CD1c-positive myeloid dendritic cell (primary cell): ENCODE data around the gene BPGM.

Experiments used
- DNase-seq: peaks from one replicate; pipeline ENCODE4 v3.0.0-alpha.2; 2016; ENCODE audit errors: extremely low spot score

Gene BPGM

DNA sequence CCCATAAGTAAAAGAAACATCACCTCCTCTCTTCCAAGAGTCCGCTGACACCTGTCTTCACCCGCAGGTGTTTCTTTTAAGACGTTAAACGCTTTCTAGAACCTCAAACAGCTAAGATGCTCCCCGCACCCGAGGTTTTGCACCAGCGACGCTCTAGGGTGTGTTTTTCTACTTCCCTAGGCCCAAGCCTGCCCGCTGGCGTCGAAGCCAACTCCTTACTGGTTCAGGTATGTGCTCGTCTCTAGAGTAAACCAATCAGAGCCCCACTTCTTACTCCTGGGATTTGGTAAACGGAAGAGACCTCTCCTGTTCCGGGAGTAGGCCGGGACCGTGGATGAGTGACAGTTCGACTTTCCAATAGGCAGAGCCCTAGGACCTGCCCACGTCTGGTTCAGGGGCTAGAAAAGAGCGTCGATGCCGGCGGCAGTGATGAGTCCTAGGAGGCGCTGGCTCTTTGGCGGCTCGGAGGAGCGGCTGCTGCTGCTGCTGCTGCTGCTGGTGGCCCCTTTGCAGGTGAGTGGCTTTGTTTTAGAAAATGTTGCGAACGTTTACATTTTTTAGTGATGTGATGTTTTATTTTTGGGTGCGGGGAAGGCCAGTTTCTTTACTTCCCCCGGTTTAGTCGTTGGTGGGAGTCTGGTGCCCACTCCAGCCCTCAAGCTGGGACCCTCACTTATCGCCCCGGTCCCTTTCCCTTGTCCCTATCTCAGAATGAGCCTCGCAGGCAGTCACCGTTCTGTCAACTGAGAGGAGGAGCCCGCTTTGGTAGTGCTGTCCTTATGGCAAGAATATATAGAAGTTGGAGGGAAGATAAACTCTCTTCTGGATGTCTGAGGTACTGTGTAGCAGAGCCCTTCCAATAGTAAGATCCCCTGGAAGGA is at the start of gene BPGM:
TSS of gene BPGM (plus strand) at position 429 of the 881 bp plus-strand sequence. CDS start 14,655 bp downstream, outside the sequence.
- DNase-seq: peak; percentile 100

DNA sequence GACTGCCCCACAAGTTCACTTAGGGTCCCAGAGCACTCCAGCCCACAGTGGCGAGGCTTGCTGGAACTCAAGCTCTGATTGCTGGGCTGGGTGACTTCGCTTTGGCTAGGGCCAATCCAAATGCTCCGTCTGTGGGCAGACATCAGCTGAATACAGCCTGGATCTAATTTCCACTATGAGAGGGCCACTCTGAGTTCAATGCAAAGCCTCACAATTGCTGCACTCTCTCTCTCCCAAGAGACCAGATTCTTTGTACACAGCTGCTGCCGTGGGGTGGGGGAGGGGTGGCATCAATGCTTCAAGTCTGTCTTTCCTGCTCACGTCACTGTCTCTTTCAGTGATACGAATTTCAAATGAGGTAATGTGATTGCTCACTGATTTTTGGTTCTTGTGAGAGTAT is 47.3 kb upstream of the BPGM start:
- no peak for DNase-seq

DNA sequence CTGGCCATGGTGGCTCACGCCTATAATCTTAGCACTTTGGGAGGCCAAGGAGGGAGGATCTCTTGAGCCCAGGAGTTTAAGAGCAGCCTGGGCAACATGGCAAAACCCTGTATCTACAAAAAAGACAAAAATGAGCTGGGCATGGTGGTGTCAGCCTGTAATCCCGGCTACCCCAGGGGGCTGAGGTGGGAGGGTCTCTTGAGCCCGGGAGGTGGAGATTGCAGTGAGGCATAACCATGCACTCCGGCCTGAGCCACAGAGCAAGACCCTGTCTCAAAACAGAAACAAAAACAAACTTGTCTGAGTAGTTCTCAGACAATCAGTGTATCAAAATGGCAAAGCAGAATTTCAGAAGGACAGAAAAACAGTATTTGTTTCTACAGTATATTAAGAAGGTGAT is 45.2 kb upstream of the BPGM start:
- no peak for DNase-seq

DNA sequence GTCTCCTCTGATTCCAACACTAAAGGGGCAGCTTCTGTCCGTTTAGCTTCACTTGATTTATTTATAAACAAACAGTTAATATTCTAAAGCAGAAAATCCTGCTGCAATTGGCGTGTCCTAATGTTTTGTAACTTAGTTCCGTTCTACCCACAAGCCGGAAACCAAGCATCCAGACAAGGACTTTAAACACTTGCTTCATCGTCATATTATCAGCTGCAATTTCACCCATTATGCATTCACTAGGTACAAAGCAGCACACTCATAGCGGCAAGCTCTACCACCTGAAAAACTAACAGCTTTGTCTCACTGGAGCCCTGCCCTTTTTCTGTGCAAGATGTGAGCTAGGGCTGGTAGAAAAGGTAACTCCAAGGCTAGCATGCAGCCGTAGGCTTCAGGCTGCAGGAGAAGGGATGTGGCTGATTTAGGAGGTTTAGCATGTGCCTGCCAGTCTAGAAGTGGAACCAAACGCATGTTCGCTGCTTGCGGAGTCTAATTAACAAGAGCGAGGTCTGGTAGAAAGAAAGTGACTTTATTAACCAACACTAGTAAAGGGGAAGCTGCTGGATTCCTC is 43.7 kb upstream of the BPGM start:
- peak; percentile 31 for DNase-seq

DNA sequence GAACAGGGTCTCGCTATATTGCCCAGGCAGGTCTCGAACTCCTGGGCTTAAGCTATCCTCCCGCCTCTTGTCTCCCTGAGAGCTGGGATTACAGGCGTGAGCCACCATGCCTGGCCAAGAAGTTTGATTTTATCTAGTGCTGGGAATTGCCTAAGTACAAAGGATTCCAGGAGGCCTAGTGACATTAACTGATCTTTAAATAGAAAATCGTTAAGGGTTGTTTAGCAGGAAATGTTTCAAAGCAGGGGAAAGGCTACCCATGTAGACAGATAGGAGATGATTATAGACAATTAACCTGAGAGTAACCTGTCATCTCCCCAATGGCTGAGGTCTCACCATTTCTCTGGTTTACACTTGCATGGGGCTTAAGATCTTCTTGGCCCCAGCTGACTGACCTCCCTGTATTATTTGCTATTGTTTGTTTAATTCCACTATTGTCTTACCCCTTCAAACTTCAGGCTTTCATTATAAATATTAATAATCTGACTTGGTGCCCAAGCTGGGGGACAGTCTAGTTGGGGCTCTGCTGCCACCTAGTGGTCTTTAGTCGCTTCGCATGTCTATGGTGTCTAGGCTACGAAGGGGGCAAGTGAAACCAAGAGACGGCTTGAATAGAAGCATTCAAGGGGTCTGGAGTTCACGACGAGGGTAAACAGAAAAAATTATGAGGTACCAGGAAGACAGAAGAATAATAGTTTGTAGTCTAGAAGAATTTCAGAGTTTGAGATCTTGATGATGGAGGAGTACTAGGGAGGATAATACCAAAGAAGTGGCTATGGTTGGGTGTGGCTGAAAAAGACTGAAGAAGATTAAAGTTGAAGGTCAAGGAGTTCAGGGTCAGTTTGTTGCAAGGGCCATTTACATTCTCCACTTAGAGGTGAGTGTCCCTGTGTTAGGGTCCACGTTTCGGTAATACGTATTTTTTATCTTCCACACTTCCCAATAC is 40.4 kb upstream of the BPGM start:
- peak; percentile 70 for DNase-seq

DNA sequence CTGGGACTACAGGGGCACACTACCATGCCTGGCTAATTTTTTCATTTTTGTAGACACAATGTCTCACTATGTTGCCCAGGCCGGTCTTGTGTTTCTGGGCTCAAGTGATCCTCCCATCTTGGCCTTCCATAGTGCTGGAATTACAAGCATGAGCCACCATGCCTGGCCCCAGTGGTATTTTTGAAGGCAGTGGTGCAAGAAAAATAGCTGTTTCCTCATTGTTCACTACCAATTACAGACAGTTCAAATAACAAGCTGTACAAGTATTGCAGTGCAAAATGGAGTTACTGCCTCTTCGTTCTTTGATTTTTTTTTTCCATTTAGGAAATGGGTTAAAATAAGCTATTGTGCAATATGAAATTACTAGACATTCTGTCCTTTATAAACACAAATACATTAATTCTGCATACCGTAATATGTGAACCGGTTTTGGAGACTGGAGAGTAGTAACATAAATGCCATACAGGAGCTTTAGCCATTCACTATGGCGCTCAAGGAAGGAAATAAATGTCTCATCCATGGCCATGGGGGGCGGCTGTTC is 35.0 kb upstream of the BPGM start:
- DNase-seq: no peak

DNA sequence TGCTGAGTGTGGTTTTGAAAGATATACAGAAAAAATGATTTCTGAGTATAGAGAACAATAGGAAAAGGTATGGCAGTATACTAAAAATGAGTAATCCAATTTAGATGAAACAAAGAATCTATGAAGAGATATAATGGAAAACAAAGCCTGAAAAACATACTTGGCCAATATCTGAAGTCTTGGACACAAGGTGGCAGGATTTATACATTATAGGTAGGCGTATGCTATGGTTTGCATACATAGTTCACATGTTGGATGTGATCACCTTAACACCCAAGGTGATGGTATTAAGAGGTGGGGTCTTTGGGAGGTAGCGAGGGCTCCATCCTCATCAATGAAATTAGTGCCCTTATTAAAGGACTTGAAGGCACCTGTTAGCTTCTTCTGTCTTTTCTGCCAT is 34.5 kb upstream of the BPGM start:
- no peak for DNase-seq

DNA sequence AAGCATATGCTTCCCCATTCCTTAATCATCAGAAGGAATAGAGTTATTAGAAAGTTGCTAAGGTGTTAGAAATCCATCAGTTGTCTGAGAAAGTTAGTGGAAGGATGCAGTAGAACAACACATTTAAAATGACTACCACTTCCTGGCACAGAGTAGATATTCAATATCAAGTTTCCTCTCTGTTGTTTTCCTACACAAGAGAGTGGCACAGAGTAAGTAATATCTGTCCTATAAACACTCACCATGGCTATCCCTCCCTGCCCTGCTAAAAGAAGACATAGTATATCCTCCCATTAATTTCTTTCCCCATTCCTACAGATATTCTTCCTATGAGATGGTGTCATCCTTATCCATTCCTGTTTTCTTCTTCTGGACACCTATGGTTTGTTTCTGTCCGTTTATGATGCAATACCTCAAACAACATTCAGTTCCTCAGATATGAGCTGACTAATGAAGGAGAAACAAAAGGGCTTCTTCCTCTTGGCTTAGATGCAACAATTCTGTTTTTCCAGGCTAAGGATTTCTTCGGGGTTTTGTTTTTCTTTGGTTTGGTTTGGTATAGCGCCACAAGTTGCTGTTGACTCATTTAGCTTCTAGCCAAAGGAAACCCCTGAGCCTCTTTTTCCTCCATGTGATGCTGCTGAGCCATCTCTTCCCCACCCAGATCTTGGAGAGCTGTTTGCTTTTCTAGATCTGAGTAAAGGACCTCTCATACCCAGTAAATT is 32.9 kb upstream of the BPGM start:
- DNase-seq: peak; percentile 55

DNA sequence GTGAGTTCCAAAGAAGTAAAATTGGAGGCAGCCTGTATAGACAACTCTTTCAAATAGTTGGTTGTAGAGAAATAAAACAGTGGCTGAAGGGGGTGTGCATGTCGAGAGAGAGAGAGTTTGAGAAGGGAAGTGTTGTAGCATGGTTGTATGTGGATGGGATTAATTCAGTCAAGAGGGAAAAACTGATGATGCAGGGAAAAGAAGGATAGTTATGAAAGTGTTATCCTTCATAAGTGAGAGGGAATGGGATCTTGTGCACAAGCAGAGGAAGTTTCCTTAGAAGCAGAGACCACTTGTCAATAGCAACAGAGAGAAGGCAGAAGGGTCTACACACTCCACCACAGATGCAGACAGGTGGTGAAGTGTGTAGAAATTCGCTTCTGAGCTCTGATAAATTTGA is 30.0 kb upstream of the BPGM start:
- no peak for DNase-seq

DNA sequence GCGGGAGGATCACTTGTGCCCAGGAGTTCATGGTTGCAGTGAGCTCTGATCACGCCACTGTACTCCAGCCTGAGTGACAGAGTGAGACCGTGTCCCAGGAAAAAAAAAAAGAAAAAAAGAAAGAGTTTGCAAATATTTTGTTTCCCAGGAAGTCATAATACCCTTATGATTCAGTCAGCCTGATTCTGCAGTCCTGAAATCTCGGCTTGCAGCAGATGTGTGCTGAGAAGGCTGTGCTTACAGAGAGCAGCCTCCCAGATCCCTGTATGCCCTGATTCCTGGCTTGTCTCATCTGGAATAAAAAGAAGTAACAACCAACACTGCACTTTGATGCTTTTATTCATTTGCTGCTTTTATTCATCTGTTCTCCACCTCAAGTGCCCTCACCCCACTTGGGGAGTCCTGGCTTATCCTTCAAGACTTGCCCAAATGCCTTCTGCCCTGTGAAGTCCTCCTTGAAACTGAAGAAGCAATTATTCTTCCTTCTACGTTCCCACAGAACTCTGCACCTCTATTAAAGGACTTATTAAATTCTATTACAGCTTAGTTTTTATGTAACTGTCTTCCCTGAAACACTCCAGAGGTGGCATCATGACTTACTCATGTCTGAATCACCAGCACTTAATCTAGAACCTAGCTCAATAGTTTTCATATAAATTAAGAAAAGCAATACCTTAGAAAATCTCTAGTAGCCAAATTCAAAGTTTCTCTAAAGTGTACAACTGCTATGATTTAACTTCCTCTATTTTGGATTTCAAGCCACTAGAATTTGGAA is 27.7 kb upstream of the BPGM start:
- peak; percentile 28 for DNase-seq

DNA sequence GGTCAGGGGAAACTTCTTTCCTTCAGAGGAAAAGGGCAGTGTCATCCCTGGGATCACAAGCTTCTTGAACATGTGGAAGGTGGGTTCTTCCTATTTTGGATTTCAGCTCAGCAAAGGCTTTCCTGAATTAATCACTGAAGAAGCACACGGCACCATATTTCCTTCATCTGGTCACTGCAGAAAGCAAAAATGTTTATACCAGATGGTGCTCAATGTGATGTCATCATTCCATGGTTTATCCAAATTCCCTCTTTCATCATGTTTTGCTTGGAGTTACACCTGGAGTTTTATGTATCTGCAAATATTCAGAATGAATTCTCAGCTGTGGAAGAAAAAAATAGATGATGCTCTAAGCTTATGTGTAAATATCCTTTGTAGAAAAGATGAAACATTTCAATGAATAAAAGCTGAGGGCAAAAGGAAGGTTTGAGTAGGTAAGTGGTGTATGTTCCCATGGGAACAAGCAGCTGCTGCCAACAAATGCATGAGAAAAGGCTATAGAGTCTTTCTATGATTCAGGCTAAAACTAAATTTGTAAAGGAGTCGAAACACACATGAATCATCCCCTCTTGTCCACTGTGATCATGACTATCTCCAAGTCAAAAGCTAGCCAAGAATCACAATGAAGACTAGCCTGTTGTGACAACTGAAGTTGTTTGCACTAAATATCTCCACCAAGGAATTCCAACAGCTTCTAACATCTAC is 26.9 kb upstream of the BPGM start:
- DNase-seq: no peak

DNA sequence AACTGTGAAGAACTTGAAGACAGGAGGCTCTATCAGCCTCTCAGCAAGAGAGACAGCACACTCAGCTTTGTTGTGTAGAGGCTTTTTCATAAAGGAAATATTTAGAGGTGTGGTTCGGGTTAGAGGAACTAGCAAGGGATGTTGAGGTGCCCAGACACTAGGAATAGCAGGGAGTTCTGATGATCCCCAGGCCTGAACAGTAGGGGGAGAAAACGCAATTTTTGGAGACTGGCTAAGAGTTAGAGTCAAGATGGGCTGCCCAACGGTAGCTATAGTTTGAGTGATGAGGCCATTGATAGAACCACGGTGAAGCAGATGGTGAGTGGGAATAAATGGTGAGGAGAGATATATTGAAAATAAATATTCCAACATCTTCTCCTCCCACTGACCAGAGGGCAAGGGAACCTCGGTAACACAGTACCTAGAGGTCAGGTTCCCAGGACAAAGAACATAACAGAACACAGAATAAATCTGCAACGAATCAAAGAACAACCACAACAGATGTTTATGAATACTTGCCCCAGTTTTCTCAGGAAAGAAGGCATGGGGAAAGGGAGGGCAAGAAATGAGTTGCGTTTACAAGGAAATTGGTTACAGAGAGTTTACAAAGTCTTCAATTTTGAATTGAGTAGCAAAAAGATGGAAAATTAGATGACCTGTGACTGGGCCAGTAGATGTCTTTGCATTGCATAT is 24.2 kb upstream of the BPGM start:
- no peak for DNase-seq

DNA sequence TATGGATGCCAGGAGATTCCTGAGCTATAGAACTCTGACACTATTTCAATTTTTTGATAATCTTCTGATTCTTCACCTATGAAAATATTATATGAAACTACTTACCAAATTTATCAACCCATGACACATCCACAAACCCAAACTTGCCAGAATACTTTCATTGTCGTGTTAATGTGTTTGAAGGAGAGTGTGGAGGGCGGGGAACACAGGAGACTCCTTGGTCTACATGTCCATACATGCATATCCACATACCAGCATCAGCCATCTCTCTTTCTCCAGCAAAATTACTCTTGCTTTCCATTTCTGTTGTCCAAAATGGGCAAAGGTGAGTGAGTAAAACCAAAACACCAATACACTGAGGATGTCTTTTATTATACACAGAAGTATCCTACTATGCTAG is 23.5 kb upstream of the BPGM start:
- DNase-seq: no peak

DNA sequence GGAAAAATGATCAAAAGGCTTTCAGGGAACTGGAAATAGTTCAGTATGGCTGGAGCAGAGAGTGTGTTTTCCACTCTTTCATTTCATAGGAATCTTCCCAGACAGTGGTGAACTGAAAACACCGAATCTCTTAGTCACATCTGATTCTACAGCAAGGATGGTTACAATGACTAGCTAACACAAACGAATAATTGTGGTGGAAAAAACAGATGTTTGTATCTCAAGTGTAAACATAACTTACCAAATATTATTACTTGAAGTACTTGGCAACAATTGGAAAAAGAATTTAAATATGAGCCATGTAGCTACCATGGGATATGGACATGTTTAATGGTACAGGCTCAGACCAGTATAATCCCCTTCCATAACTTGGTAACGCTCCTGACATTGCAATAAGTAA is 21.1 kb upstream of the BPGM start:
- DNase-seq: no peak

DNA sequence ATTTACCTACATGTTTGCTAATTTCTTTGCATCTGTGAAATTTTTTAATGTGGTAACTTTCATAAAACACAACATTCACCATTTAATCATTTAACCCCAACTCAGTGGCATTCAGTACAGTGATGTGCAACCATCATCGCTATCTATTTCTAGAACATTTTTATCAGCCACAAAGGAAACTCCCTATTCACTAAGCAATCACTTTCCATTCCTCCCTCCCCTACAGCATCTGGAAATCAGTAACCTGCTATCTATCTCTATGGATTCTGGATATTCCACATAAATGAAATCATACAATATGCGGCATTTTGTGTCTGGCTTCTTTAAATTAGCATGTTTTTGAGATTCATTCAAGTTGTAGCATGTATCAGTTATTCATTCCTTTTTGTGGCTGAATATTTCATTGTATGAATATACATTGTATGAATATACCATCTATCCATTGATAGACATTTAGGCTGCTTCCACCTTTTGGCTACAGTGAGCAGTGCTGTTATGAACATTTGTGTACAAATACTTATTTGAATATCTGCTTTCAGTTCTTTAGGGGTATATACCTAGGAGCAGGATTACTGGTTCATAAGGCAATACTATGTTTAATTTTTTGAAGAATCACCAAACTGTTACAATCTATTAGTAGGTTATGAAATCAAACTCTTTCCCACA is 19.4 kb upstream of the BPGM start:
- no peak for DNase-seq

DNA sequence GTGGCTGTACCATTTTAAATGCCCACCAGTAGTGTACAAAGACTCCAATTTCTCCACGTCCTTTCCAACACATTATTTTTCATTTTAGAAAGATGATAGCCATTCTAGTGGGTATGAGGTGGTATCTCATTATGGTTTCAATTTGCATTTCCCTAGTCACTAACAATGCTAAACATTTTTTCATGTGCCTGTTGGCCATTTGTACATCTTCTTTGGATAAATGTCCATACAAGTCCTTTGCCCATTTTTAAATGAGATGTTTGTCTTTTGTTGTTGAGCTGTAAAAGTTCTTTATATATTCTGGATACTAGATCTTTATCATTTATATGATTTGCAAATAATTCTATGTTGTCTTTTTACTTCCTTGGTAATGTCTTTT is 18.9 kb upstream of the BPGM start:
- DNase-seq: no peak

DNA sequence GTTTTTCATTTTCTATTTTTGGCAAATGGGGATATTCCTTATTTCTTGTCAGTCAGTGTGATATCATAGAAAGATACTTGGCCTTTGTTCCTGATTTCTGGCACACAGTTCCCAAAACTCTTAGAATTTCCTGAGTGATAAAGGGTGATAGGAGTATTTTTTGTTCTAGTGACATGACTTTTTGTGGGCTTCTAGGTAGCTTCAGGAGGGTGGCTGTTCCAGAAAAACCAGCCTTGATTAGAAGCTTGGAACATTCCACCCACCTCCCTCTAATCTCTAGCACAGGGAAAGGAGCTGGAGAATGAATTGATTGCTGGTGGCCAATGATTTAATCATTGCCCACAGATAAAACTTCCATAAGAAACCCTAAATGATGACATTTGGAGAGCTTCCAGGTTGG is 17.2 kb upstream of the BPGM start:
- DNase-seq: no peak

DNA sequence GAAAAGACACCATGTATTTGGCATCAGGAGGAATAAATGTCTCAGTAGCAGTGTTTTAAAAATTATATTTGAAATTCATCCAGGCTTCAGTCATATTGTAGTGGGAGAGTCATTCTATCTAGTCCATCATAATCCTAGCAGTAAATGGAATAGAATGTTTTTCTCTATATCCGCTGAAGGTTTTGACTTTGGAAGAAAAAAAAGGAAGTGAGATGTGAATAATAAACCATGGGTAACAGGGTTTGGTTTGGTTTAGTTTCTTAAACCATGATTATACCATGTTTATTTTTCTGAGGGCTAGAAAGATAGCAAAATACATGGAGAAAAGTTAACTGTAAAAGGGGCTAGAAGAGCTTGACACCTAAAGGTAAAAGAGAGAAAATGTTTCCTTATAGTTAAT is 16.4 kb upstream of the BPGM start:
- DNase-seq: no peak

DNA sequence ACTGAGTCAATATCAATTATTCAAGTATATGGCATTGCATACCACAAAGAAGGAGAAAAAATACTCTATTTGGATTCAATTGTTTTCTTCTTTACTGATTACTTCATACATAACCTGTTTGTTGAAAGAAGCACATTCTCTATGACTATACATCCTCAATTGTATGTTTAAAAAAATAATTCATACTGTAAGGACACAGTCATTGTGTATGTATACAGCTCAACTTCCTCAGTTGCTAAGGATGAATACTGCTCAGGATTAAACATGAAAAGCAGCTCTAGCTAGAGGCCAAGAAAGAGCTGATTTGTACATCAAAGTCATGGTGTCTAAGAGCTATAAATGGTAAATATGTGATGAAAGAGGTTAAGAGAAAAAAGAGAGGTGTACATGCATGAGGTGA is 15.8 kb upstream of the BPGM start:
- no peak for DNase-seq
